Kidney epithelial cell (primary cell): ENCODE measurements around the gene OR10H4. TPM values are rescaled to one million over a fixed set of nuclear protein-coding genes. Genes with fewer than 3 reads are reported as not detected.

Experiments used
- DNase-seq: peaks from one replicate; pipeline ENCODE4 v3.0.0-alpha.2; 2010; ENCODE audit warnings: low read depth
- H3K27me3 ChIP-seq: 2 replicates; pipeline ENCODE4 v1.6.0; 2011; ENCODE audit warnings: low read length; ENCODE audit not compliant: control insufficient read depth, insufficient read depth
- H3K36me3 ChIP-seq: 2 replicates; pipeline ENCODE4 v1.5.1; 2011; ENCODE audit warnings: low read length; ENCODE audit not compliant: control insufficient read depth, insufficient read depth
- H3K4me3 ChIP-seq: 2 replicates; pipeline ENCODE4 v1.5.1; 2011; ENCODE audit warnings: low read depth, mild to moderate bottlenecking, control low read depth, low read length
- total RNA-seq: library from RNA; depleted of rRNA; stranded (reverse); fragments of >200 nt; gene quantifications from 2 replicates; pipeline ENCODE4 v1.2.3, GENCODE V29; 2015
- TF ChIP-seq, protein P1 (sequence below): IDR thresholded peaks from 2 replicates; pipeline ENCODE4 v1.5.1; 2011; ENCODE audit warnings: mild to moderate bottlenecking, moderate library complexity, low read length, control low read depth, inconsistent platforms; ENCODE audit not compliant: insufficient read depth, poor library complexity, severe bottlenecking

OR10H4 gene
- total RNA-seq, 1 donor from 2014 or later = not detected

DNA sequence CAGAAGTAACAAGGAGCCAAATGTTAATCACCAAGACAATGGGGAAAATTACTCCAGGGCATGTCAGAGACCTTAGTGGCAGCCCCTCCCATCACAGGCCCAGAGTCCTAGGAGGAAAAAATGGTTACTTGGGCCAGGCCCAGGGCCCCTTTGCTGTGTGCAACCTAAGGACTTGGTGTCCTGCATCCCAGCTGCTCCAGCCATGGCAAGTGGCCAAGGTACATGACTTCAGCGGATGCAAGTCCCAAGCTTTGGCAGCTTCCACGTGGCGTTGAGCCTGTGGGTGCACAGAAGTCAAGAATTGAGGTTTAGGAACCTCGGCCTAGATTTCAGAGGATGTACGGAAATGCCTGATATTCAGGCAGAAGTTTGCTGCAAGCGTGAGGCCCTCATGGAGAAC lies 46.7 kb downstream of the OR10H4 start:
- no peaks in the 10 kb centered on the region for H3K36me3 ChIP-seq
- no peak overlapping the region for H3K4me3 ChIP-seq
- DNase-seq = no peak
- TF ChIP-seq, protein P1, sequence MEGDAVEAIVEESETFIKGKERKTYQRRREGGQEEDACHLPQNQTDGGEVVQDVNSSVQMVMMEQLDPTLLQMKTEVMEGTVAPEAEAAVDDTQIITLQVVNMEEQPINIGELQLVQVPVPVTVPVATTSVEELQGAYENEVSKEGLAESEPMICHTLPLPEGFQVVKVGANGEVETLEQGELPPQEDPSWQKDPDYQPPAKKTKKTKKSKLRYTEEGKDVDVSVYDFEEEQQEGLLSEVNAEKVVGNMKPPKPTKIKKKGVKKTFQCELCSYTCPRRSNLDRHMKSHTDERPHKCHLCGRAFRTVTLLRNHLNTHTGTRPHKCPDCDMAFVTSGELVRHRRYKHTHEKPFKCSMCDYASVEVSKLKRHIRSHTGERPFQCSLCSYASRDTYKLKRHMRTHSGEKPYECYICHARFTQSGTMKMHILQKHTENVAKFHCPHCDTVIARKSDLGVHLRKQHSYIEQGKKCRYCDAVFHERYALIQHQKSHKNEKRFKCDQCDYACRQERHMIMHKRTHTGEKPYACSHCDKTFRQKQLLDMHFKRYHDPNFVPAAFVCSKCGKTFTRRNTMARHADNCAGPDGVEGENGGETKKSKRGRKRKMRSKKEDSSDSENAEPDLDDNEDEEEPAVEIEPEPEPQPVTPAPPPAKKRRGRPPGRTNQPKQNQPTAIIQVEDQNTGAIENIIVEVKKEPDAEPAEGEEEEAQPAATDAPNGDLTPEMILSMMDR = no peak
- H3K27me3 ChIP-seq = no peaks in the 10 kb centered on the region

DNA sequence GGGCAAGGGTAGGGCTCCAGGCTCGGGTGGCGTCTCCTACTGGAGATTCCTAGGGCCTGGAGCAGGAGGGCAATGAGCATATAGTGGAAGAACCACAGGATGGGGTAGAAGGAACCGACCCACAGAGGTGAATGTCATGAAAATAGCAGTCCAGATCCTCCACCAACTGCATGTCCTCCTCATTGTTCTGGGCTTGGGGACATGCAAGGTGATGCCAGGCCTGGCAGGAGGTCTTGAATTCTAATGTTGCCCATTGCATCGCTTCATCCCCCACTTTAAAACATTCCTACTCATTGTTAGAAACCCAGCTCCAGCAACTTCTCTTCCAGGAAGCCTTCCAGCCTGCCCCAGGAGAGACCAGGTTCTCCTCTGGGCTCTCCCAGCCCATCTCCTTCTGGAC lies 49.4 kb downstream of the OR10H4 start:
- Histone ChIP-seq H3K27me3 (no peaks in the 10 kb centered on the region), H3K36me3 (no peaks in the 10 kb centered on the region), H3K4me3 (no peak overlapping the region)
- TF ChIP-seq, protein P1 = no peak
- DNase-seq = no peak

Other genes starting within 250 kb of the OR10H4 start
- not detected in 2 replicates for gene OR10H2, start 221.0 kb upstream of the OR10H4 start, total RNA-seq
- not detected in 2 replicates for gene OR10H3, start 211.0 kb upstream of the OR10H4 start, total RNA-seq
- gene OR10H5, start 161.3 kb upstream of the OR10H4 start, total RNA-seq = not detected in 2 replicates
- gene OR10H1, start 133.3 kb upstream of the OR10H4 start, total RNA-seq = not detected in 2 replicates
- gene CYP4F2, start 50.9 kb upstream of the OR10H4 start, total RNA-seq = not detected in 2 replicates
- gene CYP4F11, start 14.5 kb upstream of the OR10H4 start, total RNA-seq = 0.38 TPM in 1 of 2 replicates, not detected in the other
- 730 and 873 TPM in 2 replicates for gene TPM4, start 127.5 kb downstream of the OR10H4 start, total RNA-seq
- gene RAB8A, start 162.9 kb downstream of the OR10H4 start, total RNA-seq = 43.3 and 52.9 TPM in 2 replicates
- 0.46 and 1.8 TPM in 2 replicates for gene HSH2D, start 194.7 kb downstream of the OR10H4 start, total RNA-seq
- not detected in 2 replicates for gene CIB3, start 224.5 kb downstream of the OR10H4 start, total RNA-seq
- gene FAM32A, start 236.4 kb downstream of the OR10H4 start, total RNA-seq = 121 and 145 TPM in 2 replicates
- gene AP1M1, start 248.9 kb downstream of the OR10H4 start, total RNA-seq = 96.2 and 98.9 TPM in 2 replicates